Fibroblast of pulmonary artery (primary cell): Measurements from ENCODE around the gene FUT6.

Source experiments
- DNase-seq: peaks from one replicate; pipeline ENCODE4 v3.0.0-alpha.2; 2010; ENCODE audit warnings: low read depth
- H3K4me3 ChIP-seq: replicated peaks from 2 replicates; pipeline ENCODE4 v1.5.1; 2011; ENCODE audit warnings: low read depth, mild to moderate bottlenecking, control low read depth, low read length, moderate library complexity
- TF ChIP-seq, protein P1 (sequence below): IDR thresholded peaks from 2 replicates; pipeline ENCODE4 v1.5.1; 2011; ENCODE audit warnings: mild to moderate bottlenecking, control low read depth, low read length, inconsistent platforms; ENCODE audit errors: missing control alignments

The FUT6 gene

DNA sequence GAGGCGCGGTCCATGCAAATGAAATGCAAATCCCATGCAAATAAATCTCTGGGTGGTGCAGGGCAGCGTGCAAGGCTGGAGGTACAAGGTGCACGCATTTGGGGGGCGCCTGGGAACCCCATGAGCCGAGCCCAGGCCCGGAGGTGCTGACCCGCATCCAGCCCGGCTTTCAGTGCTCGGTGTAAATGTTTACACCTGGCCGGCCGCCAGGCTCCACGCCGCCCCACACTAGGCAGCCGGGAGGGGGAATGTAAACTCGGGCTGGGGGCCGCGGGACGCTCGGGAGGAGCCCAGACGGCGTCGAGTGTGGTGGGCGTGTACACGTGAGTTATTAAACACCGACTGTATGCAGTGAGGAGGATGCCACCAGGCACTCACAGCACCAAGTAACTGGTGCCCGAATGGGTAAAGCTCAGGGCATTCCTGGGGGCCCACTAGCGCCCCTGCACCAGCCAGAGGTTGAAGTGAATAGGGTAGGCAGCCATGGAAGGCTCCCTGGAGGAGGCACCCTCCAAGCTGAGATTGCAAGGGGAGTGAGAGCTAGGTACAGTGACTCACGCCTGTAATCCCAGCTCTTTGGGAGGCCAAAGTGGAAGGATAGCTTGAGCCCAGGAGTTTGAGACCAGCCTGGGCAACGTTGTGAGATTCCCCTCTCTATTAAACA is 17.2 kb downstream of the FUT6 start:
- DNase-seq, result no peak
- TF ChIP-seq, protein P1, sequence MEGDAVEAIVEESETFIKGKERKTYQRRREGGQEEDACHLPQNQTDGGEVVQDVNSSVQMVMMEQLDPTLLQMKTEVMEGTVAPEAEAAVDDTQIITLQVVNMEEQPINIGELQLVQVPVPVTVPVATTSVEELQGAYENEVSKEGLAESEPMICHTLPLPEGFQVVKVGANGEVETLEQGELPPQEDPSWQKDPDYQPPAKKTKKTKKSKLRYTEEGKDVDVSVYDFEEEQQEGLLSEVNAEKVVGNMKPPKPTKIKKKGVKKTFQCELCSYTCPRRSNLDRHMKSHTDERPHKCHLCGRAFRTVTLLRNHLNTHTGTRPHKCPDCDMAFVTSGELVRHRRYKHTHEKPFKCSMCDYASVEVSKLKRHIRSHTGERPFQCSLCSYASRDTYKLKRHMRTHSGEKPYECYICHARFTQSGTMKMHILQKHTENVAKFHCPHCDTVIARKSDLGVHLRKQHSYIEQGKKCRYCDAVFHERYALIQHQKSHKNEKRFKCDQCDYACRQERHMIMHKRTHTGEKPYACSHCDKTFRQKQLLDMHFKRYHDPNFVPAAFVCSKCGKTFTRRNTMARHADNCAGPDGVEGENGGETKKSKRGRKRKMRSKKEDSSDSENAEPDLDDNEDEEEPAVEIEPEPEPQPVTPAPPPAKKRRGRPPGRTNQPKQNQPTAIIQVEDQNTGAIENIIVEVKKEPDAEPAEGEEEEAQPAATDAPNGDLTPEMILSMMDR, result no peak
- H3K4me3 ChIP-seq, result no peak overlapping the region

DNA sequence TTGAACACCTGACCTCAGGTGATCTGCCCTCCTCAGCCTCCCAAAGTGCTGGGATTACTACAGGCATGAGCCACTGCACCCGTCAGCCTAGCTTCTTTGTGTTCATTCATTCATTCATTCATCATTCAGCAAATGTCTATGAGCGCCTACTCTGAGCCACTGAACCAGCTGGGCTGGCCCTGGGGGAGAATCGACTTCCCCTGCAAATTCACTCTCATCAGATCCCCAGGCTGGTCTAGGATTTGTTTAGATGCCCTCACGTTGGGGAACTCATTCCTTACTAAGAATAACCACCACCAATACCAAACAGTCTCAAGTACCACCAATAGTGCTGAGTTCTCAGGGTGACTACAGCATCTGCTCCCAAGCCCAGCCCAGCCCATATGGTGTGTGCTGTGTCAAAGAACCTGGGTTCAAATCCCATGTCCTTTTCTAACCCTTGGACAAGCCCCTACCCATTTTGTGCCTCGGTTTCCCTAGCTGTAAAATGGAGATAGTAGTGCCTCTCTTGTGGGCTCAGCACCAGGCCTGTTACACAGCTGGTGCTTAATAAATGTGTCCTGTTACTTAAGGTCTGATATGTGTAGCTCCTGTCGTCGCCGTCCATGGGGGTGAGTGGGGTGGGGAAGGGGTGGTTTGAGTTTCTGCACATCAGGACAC is 17.9 kb downstream of the FUT6 start:
- no peak for DNase-seq
- TF ChIP-seq, protein P1, result no peak
- H3K4me3 ChIP-seq, result no peak overlapping the region

DNA sequence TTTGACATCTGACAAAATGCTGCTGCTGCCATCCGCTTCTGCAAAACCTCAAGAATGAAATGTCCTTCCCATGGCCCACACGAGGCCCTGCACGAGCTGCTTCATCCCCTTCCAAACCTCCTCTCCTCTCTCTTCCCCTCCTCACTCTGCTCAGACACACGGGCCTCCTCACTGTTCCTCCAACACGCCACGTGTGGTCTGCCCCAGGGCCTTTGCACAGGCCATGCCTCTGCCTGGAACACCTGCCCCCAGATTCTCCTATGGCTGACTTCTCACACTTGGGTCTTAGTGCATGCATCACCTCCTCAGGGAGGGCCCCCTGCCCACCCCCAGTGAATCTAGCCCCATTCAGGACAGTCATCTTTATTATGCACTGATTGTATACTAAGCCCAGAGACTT is 18.7 kb downstream of the FUT6 start:
- TF ChIP-seq, protein P1, result no peak
- no peak for DNase-seq
- no peak overlapping the region for H3K4me3 ChIP-seq

DNA sequence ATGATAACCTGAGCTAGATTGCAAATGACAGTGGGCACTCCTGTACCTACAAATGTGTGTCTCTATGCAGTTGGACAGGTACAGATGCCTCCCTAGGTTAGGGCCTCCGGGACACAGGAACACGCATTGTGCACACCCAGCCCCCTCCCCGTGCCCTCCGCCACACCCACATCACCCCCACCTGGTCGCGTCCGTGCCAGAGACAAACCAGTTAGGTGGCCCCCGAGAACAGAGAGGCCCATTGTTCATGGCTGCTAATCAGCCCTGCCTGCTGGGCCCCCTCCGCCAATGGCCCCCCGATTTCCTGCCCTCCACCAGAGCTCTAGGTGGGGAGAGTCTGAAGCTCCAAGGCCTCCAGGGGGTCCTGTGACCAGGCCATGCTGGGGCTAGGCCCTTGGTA is 20.9 kb downstream of the FUT6 start:
- TF ChIP-seq, protein P1, result no peak
- H3K4me3 ChIP-seq, result no peak overlapping the region
- no peak for DNase-seq

DNA sequence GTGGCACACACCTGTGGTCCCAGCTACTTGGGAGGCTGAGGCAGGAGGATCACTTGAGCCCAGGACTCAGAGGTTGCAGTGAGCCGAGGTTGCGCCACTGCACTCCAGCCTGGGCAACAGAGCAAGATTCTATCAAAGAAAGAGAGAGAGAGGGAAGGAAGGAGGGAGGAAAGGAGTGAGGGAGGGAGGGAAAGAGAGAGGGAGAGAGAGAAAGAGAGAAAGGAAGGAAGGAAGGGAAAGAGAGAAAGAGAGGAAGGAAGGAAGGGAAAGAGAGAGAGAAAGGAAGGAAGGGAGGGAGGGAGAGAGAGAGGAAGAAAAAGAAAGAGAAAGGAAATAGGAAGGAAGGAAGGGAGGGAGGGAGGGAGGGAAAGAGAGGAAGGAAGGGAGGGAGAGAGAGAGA is 22.3 kb downstream of the FUT6 start:
- no peak overlapping the region for H3K4me3 ChIP-seq
- no peak for DNase-seq
- TF ChIP-seq, protein P1, result no peak

DNA sequence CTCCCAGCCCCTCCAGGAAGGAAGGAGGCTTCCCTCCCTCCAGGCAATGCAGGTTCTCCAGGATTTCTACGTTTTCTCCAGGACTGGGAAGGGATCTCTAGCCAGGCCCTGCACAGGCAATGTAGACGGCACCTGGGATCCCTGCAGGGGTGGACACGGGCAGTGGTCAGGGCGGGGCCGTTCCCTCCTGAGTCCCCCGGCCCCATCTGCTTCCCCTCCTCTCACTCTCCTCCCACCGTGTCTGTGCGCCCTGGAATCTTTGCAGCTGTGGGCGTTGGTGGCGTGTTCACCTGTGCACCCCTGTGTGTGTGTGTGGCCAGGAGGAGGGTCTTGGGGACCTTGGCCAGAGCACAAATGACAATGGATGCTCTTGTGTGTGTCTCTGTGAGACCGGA is 24.7 kb downstream of the FUT6 start:
- TF ChIP-seq, protein P1, result no peak
- DNase-seq, result no peak
- no peak overlapping the region for H3K4me3 ChIP-seq
